Neural cell (in vitro differentiated cells): ENCODE results near the gene QPCTL. TPM values are rescaled to one million over a fixed set of nuclear protein-coding genes. Genes with fewer than 3 reads are reported as not detected.

ENCODE experiments used
- H2AFZ ChIP-seq: fragments of 200-600, 300-800 bp; sonication (generic), shearing (Covaris generic); 2 replicates; pipeline ENCODE4 v1.6.0; 2014; ENCODE audit warnings: low read depth, mild to moderate bottlenecking, antibody characterized with exemption, low read length, moderate library complexity
- H3F3A ChIP-seq: fragments of 200-600 bp; shearing (Covaris generic); 2 replicates; pipeline ENCODE4 v1.6.1; 2016; ENCODE audit warnings: mild to moderate bottlenecking, moderate library complexity, mixed read lengths, antibody characterized with exemption, low read length; ENCODE audit not compliant: insufficient read depth, poor library complexity, severe bottlenecking
- H3K27ac ChIP-seq: fragments of 200-600, 300-800 bp; sonication (generic), shearing (Covaris generic); 2 replicates; pipeline ENCODE4 v1.5.1; 2014; ENCODE audit warnings: mild to moderate bottlenecking, low read length, moderate library complexity
- H3K27me3 ChIP-seq: fragments of 300-800, 200-600 bp; sonication (generic), shearing (Covaris generic); 2 replicates; pipeline ENCODE4 v1.6.0; 2014; ENCODE audit warnings: mild to moderate bottlenecking, low read depth, low read length, moderate library complexity; ENCODE audit not compliant: insufficient read depth
- H3K36me3 ChIP-seq: fragments of 300-800, 200-600 bp; sonication (generic), shearing (Covaris generic); 2 replicates; pipeline ENCODE4 v1.5.1; 2014; ENCODE audit warnings: mild to moderate bottlenecking, antibody characterized with exemption, low read length, moderate library complexity; ENCODE audit not compliant: insufficient read depth
- H3K4me2 ChIP-seq: fragments of 300-800, 200-600 bp; sonication (generic), shearing (Covaris generic); 2 replicates; pipeline ENCODE4 v1.6.0; 2014; ENCODE audit warnings: mild to moderate bottlenecking, low read length
- H3K4me3 ChIP-seq: fragments of 300-800, 200-600 bp; sonication (generic), shearing (Covaris generic); 2 replicates; pipeline ENCODE4 v1.5.1; 2014; ENCODE audit warnings: mild to moderate bottlenecking, low read length, moderate library complexity
- H3K79me2 ChIP-seq: fragments of 200-600 bp; shearing (Covaris generic); replicated peaks from 2 replicates; pipeline ENCODE4 v1.6.0; 2014; ENCODE audit warnings: mild to moderate bottlenecking, low read length, moderate library complexity; ENCODE audit not compliant: insufficient read depth
- H3K9ac ChIP-seq: fragments of 300-800, 200-600 bp; sonication (generic), shearing (Covaris generic); 2 replicates; pipeline ENCODE4 v1.6.1; 2016; ENCODE audit warnings: mild to moderate bottlenecking, low read length, mixed read lengths
- H3K9me2 ChIP-seq: fragments of 200-600 bp; shearing (Covaris generic); 2 replicates; pipeline ENCODE4 v1.6.1; 2016; ENCODE audit warnings: mild to moderate bottlenecking, low read length, mixed read lengths; ENCODE audit not compliant: insufficient read depth
- H3K9me3 ChIP-seq: fragments of 200-600, 300-800 bp; sonication (generic), shearing (Covaris generic); 2 replicates; pipeline ENCODE4 v1.6.1; 2016; ENCODE audit warnings: mild to moderate bottlenecking, mixed run types, low read length, moderate library complexity, mixed read lengths
- H4K20me1 ChIP-seq: fragments of 200-600 bp; shearing (Covaris generic); 2 replicates; pipeline ENCODE4 v1.6.1; 2016; ENCODE audit warnings: mild to moderate bottlenecking, mixed run types; ENCODE audit not compliant: insufficient read depth
- EP300 ChIP-seq: fragments of 450-650 bp; conservative IDR thresholded peaks from 2 replicates; pipeline ENCODE4 v1.6.1; 2014; ENCODE audit warnings: antibody characterized with exemption, mild to moderate bottlenecking, moderate library complexity; ENCODE audit not compliant: poor library complexity, severe bottlenecking
- EZH2 ChIP-seq: fragments of 200-600, 300-800 bp; shearing (Covaris generic), sonication (generic); IDR thresholded peaks from 2 replicates; pipeline ENCODE4 v1.6.1; 2014; ENCODE audit warnings: antibody characterized with exemption, low read length, borderline replicate concordance, mild to moderate bottlenecking; ENCODE audit not compliant: insufficient read depth, poor library complexity, severe bottlenecking
- MXI1 ChIP-seq: fragments of 450-650 bp; conservative IDR thresholded peaks from 2 replicates; pipeline ENCODE4 v1.6.1; 2014; ENCODE audit warnings: antibody characterized with exemption, mild to moderate bottlenecking; ENCODE audit not compliant: poor library complexity, severe bottlenecking
- POLR2AphosphoS5 ChIP-seq: IDR thresholded peaks from 2 replicates; pipeline ENCODE4 v1.6.1; 2012
- RAD21 ChIP-seq: fragments of 450-650 bp; conservative IDR thresholded peaks from 2 replicates; pipeline ENCODE4 v1.6.1; 2014; ENCODE audit warnings: antibody characterized with exemption, mild to moderate bottlenecking, moderate library complexity
- REST ChIP-seq: IDR thresholded peaks from 2 replicates; pipeline ENCODE4 v1.6.1; 2012; ENCODE audit warnings: borderline replicate concordance
- SMC3 ChIP-seq: fragments of 450-650 bp; conservative IDR thresholded peaks from 2 replicates; pipeline ENCODE4 v1.6.1; 2014; ENCODE audit warnings: antibody characterized with exemption, mild to moderate bottlenecking, moderate library complexity; ENCODE audit not compliant: poor library complexity
- TAF1 ChIP-seq: IDR thresholded peaks from 2 replicates; pipeline ENCODE4 v1.6.1; 2012; ENCODE audit warnings: low read depth
- polyA plus RNA-seq: library from polyadenylated mRNA; depleted of rRNA; stranded (reverse); fragments of >200 nt; gene quantifications from 2 replicates; pipeline ENCODE4 v1.2.3, GENCODE V29; 2014
- TF ChIP-seq, protein P1 (sequence below): fragments of 450-650 bp; IDR thresholded peaks from 2 replicates; pipeline ENCODE4 v1.5.1; 2014; ENCODE audit warnings: antibody characterized with exemption, mild to moderate bottlenecking, moderate library complexity; ENCODE audit not compliant: poor library complexity, severe bottlenecking

QPCTL gene
- polyA plus RNA-seq, 1 donor from 2014 or later, result 6.8 TPM

- H3K36me3 ChIP-seq, result no peaks in the 10 kb centered on the region
Measured at GRCh38 chr19:45687599-45687998, 4.9 kb upstream of the QPCTL start.

DNA sequence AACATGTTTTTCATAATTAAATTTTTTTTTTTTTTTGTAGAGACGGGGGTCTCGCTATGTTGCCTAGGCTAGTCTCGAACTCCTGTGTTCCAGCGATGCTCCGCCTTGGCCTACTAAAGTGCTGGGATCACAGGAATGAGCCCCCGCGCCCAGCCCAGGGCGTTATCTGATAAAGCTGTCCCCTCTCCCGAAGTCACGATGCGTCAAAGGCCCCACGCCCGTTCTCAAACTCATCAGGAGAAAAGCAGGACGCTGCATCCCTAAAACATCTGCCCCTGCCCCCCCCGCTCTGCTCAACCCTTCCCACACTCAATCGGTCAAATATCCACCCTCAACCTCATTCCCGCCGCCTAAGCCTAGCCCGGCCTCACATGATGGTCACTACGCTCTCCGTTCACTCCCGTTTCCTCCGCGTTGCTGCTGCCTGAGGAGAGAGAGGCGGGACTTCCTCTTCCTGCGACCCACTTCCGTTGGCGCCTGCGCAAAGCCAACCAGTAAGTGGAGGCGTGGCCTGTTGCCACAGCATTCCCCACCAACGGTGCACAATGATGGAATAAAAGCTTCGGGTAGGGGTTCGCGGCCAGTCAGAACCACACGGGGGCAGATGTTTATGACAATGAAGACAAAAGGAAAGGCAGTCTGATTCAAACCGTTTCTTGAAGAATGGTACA is 815 bp upstream of the QPCTL start, which contains the start of gene SNRPD2:
SNRPD2 (minus strand) TSS at position 438 of the 671 bp plus-strand sequence; CDS start at position 373, 65 bp downstream.
- Histone ChIP-seq H3K79me2 (peaks cover 12% of the 10 kb centered on the region), H3K4me2 (peak within 1 kb of the TSS; percentile 93), H3F3A (no peaks in the 10 kb centered on the region), H3K4me3 (peak within 1 kb of the TSS; percentile 92), H3K27me3 (no peaks in the 10 kb centered on the region), H2AFZ (peak within 1 kb of the TSS; percentile 83), H3K9me2 (no peaks in the 10 kb centered on the region), H3K27ac (peak within 1 kb of the TSS; percentile 87), H3K36me3 (no peaks in the 10 kb centered on the region), H4K20me1 (no peaks in the 10 kb centered on the region), H3K9me3 (no peaks in the 10 kb centered on the region), H3K9ac (peak within 1 kb of the TSS; percentile 88)
- TF ChIP-seq EZH2 (no peak), MXI1 (peak; percentile 98), POLR2AphosphoS5 (peak; percentile 99), RAD21 (peak; percentile 45), SMC3 (no peak), REST (peak; percentile 73)
- TF ChIP-seq, protein P1, sequence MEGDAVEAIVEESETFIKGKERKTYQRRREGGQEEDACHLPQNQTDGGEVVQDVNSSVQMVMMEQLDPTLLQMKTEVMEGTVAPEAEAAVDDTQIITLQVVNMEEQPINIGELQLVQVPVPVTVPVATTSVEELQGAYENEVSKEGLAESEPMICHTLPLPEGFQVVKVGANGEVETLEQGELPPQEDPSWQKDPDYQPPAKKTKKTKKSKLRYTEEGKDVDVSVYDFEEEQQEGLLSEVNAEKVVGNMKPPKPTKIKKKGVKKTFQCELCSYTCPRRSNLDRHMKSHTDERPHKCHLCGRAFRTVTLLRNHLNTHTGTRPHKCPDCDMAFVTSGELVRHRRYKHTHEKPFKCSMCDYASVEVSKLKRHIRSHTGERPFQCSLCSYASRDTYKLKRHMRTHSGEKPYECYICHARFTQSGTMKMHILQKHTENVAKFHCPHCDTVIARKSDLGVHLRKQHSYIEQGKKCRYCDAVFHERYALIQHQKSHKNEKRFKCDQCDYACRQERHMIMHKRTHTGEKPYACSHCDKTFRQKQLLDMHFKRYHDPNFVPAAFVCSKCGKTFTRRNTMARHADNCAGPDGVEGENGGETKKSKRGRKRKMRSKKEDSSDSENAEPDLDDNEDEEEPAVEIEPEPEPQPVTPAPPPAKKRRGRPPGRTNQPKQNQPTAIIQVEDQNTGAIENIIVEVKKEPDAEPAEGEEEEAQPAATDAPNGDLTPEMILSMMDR, result no peak

More at GRCh38 chr19:45687599-45687998, 4.9 kb upstream of the QPCTL start:
- no peak overlapping the region for H3K27ac ChIP-seq
- no peaks in the 10 kb centered on the region for H3K9me3 ChIP-seq
- H3K4me2 ChIP-seq, result no peak overlapping the region
- no peak overlapping the region for H3K9ac ChIP-seq
- H3K9me2 ChIP-seq, result no peaks in the 10 kb centered on the region
- no peak overlapping the region for H2AFZ ChIP-seq
- no peaks in the 10 kb centered on the region for H3F3A ChIP-seq
- no peaks in the 10 kb centered on the region for H4K20me1 ChIP-seq
- peaks cover 12% of the 10 kb centered on the region for H3K79me2 ChIP-seq
- no peak overlapping the region for H3K4me3 ChIP-seq
- no peaks in the 10 kb centered on the region for H3K27me3 ChIP-seq
- TF ChIP-seq REST, result no peak
- no peak for TF ChIP-seq EZH2
- TF ChIP-seq TAF1, result no peak
- TF ChIP-seq EP300, result no peak
- no peak for TF ChIP-seq MXI1
- no peak for TF ChIP-seq SMC3
- no peak for TF ChIP-seq RAD21
- TF ChIP-seq, protein P1, result no peak
- no peak for TF ChIP-seq POLR2AphosphoS5
